Activated naive CD4-positive, alpha-beta T cell treated with anti-CD3 and anti-CD28 coated beads, Interleukin-2, amount 50 U/mL, for 72 hours (primary cell): ENCODE results near the gene DAZAP2. TPM values are rescaled to one million over a fixed set of nuclear protein-coding genes. Genes with fewer than 3 reads are reported as not detected.
A peak's percentile ranks its signal among the peaks of the same experiment; 100 is the strongest.

Experiments used
- ATAC-seq, 2 donors: fragments of 150-1000 bp; cut with Tn5 transposase; 2 replicates each; pipeline ENCODE4 v1.10.0; 2021; ENCODE audit warnings: mild to moderate bottlenecking in 2 of 2, moderate library complexity in 2 of 2
- DNase-seq, 2 donors: peaks; one replicate each; pipeline ENCODE4 v3.0.0; 2021 to 2022; ENCODE audit warnings: low spot score in 2 of 2
- H3K27ac Mint-ChIP-seq, 2 donors: one replicate each; pipeline ENCODE4 v1.8.0; 2022; ENCODE audit warnings: mild to moderate bottlenecking in 2 of 2, mixed read lengths in 2 of 2
- H3K36me3 Mint-ChIP-seq, 2 donors: one replicate each; pipeline ENCODE4 v1.8.0; 2022; ENCODE audit warnings: mixed read lengths in 2 of 2
- H3K9me3 Mint-ChIP-seq, 2 donors: one replicate each; pipeline ENCODE4 v1.8.0; 2022; ENCODE audit warnings: mixed read lengths in 2 of 2
- total RNA-seq, 2 donors: library from RNA; stranded (reverse); gene quantifications; one replicate each; pipeline ENCODE4 v1.2.3, GENCODE V29; 2022

Gene DAZAP2, protein sequence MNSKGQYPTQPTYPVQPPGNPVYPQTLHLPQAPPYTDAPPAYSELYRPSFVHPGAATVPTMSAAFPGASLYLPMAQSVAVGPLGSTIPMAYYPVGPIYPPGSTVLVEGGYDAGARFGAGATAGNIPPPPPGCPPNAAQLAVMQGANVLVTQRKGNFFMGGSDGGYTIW
- 100 to 1,000 TPM; 106 to 142 TPM for total RNA-seq

DNA sequence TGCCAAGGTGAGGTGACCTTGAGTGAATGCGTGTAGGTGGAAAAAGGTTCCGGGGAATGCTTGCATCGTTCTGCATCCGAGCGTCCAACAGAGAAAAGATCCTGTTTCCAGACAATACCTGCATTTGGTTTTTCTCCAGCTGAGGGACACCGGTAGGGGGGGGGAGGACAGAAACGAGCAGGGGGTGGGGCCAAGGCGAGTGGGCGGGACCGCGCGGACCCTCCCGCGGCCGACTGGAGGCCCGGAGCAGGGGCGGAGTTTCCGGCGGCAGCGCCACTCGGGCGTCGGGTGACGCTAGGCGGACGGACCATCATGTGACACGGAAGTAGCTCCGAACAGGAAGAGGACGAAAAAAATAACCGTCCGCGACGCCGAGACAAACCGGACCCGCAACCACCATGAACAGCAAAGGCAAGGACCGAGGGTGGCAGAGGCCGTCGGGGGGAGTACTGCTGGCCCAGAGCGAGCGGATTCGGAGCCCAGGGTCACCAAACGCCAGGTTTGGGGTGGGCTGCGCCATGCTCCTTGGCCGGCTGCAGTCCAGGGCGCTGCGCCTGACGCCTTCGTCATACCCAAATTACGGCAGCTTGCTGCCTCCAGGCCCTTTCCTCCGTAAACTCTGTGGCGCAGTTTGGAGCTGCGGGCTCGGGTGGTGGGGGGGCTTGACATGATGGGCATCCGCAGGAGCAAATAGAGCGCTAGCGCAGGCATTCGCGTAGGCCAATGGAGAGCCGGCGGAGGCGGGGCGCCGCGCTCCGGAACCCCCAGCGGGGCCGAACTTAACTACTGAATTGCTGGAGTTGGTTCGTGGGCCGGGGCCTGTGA, at the start of gene DAZAP2:
Gene DAZAP2 (plus strand): TSS at position 317 of the 825 bp plus-strand sequence. CDS start 82 bp downstream, at position 399.
- Mint-ChIP-seq H3K9me3 (no peaks in the 10 kb centered on the region), H3K27ac (peak within 1 kb of the TSS; percentile 100), H3K36me3 (peaks cover 26 to 43% of the 10 kb centered on the region in 2 donors)
- ATAC-seq (peak; percentile 94 to 96), DNase-seq (peak; percentile 92 to 95)

DNA sequence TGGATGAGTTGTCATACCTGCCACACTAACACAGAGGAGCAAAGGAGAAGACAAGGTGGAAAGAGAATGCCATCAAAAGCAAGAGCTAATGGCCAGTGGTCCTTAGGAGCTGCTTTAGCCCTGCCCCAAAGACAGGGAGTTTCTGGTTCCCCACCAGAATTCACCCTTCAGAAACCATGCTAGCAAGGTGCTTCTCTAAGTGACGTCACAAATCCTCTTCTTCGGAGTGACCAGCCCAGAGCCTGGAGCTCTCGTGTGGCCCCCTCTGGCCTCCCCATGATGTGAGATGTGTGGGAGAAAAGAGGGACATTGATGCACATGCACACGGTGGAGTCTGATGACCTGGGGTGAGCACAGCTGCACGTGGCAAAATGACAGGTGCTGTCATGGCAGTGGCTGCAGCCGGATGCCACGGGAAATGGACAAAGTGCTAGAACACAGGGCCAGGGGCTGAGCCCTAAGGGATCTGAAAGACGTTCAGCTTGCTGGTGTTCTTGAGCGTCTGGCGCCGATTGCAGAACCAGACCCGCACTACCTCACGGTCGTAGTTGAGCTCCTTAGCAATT, 48.8 kb upstream of the DAZAP2 start:
- H3K9me3 Mint-ChIP-seq: no peaks in the 10 kb centered on the region
- ATAC-seq (no peak), DNase-seq (no peak)
- no peaks in the 10 kb centered on the region for H3K36me3 Mint-ChIP-seq
- no peak overlapping the region for H3K27ac Mint-ChIP-seq

DNA sequence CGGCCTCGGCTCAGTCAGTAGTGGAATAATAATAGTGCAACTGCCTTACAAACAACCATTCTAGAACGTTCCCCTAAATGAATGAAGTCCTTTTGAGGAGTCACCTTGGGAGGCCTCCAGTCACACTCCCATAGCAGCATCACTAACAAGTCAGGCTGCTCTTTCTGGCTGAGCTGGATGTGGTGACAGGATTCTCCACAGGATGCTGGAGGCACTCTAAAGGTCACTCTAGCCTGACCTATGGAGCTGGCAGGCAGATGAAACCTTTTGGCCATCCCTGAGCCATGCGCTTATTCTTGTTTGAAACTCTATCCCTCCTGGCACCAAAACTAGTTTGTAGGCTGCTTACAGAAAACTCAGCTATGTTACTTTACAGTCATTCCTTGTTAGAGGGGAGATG, 47.8 kb upstream of the DAZAP2 start:
- ATAC-seq (no peak), DNase-seq (no peak)
- H3K36me3 Mint-ChIP-seq: no peaks in the 10 kb centered on the region

DNA sequence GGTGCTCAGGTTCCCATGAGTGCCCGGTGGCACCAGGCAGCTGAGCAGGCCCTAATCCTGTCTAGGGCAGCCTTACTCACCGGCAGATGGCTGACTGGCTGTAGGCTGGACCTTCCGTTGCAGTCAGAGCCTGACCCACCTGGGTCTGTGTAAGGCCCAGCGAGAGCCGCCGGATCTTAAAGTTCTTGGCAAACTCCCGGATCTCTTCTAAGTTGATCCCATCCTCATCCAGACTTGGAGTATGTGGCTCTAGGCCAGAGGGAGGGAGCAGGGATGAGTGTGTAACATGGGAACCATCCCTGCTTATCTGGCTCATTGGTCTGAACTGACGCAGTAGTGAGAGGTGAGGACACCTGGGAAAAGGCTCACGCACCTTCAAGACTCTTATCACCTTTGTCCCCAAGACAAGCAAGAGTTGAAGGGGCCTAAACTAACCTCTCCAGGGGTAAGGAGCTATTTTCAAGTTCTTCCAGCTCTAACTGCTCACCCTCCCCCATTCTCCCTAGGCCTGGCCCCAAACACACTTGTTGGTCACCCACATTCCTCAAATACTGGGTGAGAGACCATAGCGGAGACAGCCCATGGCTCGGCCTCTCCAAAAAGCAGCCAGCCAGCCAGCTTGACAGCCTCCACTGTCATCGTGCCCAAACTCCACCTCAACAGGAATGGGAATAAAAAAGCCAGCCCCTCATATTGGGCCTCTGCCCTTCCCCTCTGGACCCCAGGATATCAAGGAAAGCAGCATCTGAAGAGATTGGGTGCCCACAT, 46.9 kb upstream of the DAZAP2 start:
- ATAC-seq: no peak
- H3K9me3 Mint-ChIP-seq: no peaks in the 10 kb centered on the region
- H3K27ac Mint-ChIP-seq: peak overlapping the region in 1 of 2 donors; percentile 52
- DNase-seq: no peak
- no peaks in the 10 kb centered on the region for H3K36me3 Mint-ChIP-seq

More for the DNA sequence above, 47.8 kb upstream of the DAZAP2 start:
- Mint-ChIP-seq H3K27ac (no peak overlapping the region), H3K9me3 (no peaks in the 10 kb centered on the region)

DNA sequence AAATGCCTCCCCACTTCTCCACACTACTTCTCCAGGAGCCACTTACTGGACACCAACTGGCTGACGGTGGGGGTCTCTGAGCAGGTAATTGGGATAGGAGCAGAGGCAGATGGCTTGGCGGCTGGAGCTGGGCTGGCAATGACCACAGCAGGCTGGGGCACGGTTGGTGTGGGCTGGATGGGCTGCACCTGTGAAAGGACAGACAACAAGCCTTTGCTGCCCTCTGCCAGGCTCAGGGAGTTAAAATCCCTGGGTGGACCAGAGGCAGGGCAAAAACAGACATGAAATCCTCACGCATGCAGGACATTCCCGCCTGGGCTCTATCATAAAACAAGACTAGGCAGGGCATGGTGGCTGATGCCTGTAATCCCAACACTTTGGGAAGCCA, 46.3 kb upstream of the DAZAP2 start:
- DNase-seq: no peak
- ATAC-seq: no peak
- Mint-ChIP-seq H3K36me3 (no peaks in the 10 kb centered on the region), H3K9me3 (no peaks in the 10 kb centered on the region), H3K27ac (no peak overlapping the region)

DNA sequence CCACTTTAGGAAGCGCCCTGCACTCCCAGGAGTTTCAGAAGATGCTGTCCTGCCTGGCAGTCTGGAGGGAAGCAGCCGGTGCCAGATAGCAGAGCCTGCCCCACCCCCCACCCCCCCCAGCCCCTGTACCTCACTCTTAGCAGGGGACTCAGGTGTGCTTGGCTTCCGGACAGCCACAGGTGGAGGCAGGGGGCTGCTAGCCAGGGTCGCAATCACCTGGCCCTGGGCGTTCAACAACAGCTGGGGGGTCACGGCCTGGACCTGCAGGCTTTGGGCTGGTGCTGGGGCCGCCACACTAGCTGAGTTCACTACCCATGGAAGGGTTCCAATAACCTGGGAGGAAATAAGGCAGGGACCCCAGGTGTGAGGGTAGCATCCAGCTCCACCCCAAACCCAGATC, 42.8 kb upstream of the DAZAP2 start:
- H3K9me3 Mint-ChIP-seq: no peaks in the 10 kb centered on the region
- ATAC-seq (no peak), DNase-seq (no peak)
- no peaks in the 10 kb centered on the region for H3K36me3 Mint-ChIP-seq
- H3K27ac Mint-ChIP-seq: no peak overlapping the region

DNA sequence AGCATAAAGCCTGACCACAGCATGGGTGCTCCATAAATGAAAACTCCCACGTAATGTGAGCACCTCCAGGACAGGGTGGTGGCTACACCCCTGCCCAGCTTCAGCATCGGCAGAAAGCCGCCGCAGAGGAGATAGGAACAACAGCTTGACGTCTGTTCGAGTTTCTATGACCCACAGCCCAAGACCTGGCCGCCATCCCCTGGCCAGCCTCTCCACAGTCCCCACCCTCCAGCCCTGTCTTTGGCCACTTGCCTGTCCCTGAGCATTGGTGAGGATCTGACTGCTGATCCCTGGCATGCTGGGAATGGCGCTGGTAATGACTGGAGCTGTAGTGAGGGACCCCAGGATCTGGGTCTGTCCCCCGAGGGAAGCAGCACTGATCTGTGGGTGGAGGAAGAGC, 42.1 kb upstream of the DAZAP2 start:
- no peaks in the 10 kb centered on the region for H3K36me3 Mint-ChIP-seq
- DNase-seq: no peak
- H3K9me3 Mint-ChIP-seq: no peaks in the 10 kb centered on the region
- peak overlapping the region in 1 of 2 donors; percentile 90 for H3K27ac Mint-ChIP-seq
- no peak for ATAC-seq

DNA sequence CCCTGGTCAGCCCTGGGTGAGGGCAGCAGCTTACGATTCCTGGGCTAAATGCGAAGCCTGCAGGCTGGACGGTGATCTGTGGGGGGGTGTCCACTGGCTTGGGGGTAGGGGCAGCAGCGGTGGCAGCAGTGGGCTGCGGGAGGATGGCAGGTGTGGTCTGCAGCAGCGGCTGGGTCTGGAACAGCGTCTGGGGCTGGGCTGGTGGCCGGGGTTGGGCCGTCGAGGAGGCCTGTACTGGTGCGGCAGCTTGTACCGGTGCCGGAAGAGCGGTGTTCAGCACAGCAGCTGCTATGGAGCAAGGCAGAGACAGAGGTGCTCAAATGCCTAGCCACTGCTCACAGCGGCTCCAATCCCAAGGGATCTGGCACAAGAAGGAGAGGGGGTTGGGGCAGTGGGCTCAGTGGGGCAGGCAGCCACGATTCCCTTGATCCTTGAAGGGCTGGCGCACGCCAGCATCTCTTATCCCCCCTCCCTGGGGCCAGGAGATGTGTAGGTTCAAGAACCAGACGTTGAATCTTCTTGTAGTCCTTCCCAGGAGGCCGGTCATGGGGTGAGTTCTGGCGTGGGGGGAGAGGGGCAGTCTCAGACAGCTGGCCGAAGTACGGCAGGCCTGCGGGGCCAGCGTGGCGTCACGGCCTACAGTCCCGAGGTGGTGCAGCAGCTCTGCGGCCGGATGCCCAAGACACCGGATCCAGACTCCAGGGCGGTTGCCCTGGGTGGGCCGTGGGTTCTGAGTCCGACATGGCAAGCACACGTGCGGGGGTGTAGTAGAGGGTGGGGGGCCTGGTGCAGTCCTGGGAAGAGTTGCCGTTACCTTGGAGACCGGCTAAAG, 40.7 kb upstream of the DAZAP2 start:
- Mint-ChIP-seq H3K36me3 (no peaks in the 10 kb centered on the region), H3K9me3 (no peaks in the 10 kb centered on the region), H3K27ac (peak overlapping the region; percentile 9 to 24)
- ATAC-seq (no peak), DNase-seq (no peak)

DNA sequence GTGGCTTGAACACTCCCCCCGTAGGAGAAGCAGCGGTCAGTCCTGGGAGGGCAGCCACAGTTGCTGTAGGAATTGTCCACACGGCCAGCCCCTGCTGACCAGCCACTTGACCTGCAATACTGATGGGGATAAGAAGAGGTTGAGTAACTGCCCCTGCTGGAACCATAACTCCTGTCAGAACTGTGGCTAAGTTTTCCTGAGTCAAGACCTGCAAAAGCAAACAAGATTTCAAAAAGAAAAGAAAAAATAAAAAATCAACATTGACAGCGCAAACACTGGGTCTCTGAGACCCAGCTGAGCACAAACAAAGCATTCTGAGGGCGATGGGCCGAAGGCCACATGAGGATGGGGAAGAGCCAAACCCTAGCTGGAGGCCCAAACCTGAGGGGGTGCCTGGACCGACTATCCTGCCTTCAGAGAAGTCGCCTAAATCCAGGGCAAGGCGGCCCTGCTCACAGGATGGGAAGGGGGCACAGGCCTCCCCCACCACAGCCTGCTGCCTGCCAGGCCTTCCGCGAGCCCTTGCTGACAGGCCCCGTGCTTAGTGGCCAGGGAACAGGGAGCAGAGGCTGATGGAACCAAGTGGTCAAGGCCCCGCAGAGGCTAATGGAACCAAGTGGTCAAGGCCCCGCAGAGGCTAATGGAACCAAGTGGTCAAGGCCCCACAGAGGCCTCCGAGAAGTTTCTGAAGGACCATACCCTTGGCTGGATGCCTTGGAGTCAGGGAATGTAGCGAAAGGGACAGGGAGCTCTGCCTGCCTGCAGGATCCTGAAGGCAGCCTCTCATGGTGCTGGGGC, 39.9 kb upstream of the DAZAP2 start:
- no peaks in the 10 kb centered on the region for H3K36me3 Mint-ChIP-seq
- H3K9me3 Mint-ChIP-seq: no peaks in the 10 kb centered on the region
- DNase-seq: no peak
- H3K27ac Mint-ChIP-seq: peak overlapping the region; percentile 9 to 24
- no peak for ATAC-seq

DNA sequence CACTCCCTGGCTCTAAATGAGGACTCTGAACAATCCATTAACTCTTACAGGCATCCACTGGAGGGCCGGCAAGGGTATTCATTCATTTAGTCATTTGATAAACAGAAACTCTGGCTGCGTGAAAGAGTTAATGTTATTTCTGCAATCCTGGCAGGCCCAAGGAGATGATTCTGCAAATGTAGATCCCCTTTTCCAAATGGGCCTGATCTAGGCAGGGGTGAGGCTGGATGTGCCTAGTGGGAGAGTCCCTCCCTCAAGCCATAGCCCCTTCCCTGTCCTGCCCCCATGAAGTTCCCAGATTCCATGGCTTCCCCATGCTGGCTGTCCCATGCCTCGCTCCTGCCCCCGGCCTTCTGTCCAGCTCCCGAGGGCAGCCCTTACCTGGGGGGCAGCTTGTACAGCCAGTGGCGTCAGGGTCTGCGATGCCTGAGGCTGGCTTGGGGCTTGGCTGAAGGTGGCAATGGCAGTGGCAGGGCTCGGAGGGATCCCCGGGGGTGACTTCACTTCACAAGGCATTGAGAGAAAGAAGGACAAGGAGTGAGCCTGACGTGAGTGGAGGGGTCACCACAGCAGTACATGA, 39.2 kb upstream of the DAZAP2 start:
- Mint-ChIP-seq H3K36me3 (no peaks in the 10 kb centered on the region), H3K9me3 (no peaks in the 10 kb centered on the region), H3K27ac (no peak overlapping the region)
- ATAC-seq (no peak), DNase-seq (no peak)

DNA sequence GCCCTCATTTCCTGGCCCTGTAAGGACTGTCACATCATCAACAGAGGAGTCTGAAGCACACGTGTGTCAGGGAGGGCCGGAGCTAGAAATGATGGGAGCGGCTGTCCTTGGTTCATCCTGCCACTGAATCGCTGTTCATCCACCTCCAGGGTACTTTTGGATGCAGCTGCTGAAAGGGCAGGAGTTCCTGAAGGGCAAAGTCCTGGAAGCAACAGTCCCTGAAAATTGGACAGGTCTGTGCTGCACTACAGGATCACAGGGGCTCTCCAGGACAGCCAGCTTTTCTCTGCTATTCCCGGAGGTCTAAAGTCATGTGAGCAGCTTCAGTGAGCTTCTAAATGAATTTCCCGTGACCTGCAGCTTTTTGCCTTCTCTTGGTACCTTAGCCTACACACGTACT, 38.5 kb upstream of the DAZAP2 start:
- Mint-ChIP-seq H3K27ac (no peak overlapping the region), H3K36me3 (no peaks in the 10 kb centered on the region), H3K9me3 (no peaks in the 10 kb centered on the region)
- ATAC-seq (no peak), DNase-seq (no peak)

DNA sequence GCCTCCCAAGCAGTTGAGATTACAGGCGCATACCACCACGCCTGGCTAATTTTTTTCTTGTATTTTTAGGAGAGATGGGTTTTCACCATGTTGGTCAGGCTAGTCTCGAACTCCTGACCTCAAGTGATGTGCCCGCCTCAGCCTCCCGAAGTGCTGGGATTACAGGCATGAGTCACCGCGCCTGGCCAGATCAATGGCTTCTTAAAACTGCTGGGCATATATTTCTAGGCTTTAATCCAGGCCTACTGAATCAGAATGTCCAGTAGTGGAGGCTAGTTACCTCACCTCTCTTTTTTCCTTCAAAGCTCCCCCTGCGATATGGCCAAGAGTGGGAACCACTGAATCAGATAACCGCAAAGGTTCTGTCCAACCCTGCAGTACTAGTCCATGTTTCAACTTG, 37.8 kb upstream of the DAZAP2 start:
- no peak for ATAC-seq
- Mint-ChIP-seq H3K36me3 (no peaks in the 10 kb centered on the region), H3K27ac (no peak overlapping the region), H3K9me3 (no peaks in the 10 kb centered on the region)
- DNase-seq: no peak

DNA sequence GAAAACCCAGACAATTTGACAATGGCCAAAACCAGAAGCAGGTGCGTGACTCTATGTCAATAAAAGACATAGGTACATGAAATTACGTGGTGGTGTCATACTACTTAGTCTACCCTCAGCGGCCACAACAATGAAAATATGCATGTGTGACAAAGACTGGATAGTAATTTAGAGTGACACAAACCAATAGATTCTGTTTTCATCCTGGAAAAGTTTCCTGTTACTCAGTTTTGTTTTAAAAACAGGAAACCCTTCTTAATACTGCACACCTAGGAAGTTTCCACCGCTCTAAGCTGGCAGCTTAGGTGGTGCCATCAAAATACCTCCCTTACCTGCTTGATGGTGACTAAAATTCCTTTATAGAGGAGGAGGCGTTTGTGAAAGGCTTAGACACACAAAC, 35.9 kb upstream of the DAZAP2 start:
- Mint-ChIP-seq H3K36me3 (no peaks in the 10 kb centered on the region), H3K27ac (peak overlapping the region; percentile 58 to 69), H3K9me3 (no peaks in the 10 kb centered on the region)
- DNase-seq: no peak
- ATAC-seq: peak; percentile 87 to 94

DNA sequence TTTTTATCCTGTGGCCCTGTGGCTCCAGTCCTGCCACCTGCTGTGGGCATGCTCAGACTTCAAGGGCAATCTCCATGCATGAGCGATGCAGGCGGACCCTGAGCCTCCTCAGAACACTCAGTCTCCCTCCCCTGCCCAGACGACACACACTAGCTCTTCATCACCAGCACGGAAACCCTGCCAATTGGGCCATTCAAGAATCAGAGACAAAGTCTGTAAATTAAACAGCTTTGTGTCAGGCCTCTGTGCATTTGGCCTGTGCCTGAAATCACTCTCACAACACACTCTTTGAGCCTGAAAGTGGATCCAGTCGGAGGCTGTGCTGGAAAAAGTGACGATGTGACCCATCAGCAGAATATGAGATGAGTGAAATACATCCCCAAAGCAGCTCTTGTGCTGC, 33.3 kb upstream of the DAZAP2 start:
- Mint-ChIP-seq H3K27ac (no peak overlapping the region), H3K36me3 (no peaks in the 10 kb centered on the region), H3K9me3 (no peaks in the 10 kb centered on the region)
- DNase-seq (no peak), ATAC-seq (no peak)

DNA sequence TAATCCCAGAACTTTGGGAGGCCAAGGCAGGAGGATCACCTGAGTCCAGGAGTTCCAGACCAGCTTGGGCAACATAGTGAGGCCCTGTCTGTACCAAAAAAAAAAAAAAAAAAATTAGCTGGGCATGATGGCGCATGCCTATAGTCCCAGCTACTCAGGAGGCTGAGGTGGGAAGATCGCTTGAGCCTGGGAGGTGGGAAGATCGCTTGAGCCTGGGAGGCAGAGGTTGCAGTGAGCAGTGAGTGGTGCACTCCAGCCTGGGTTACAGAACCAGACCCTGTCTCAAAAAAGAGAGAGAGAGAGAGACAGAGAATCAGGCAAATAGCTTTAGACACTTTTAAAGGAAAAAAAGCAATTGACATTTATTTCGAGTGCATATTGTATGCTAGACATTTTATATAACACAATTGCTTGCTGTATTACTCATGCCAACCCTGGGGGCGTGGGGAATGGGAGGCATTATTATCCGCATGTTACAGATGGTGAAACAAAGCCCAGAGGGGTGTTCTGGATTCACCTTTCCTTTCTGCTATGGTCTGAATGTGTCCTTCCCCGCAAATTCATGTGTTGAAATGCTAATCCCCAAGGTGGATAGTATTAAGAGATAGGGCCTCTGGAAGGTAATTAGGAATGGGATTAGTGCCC, 30.5 kb upstream of the DAZAP2 start:
- H3K27ac Mint-ChIP-seq: peak overlapping the region; percentile 1 to 79
- no peaks in the 10 kb centered on the region for H3K36me3 Mint-ChIP-seq
- DNase-seq: no peak
- no peak for ATAC-seq
- H3K9me3 Mint-ChIP-seq: no peaks in the 10 kb centered on the region
